Measurements from ENCODE around the gene STAT5A. TPM values are rescaled to one million over a fixed set of nuclear protein-coding genes. Genes with fewer than 3 reads are reported as not detected.
"Not testable (repeated sequence)": the region's sequence is repeated elsewhere in the genome, so short reads cannot be mapped to it uniquely, and the experiment has no call there.

STAT5A gene
- total RNA-seq, 1 experiment from 2014 or later: 0.19 TPM

GRCh38 chr17:42291129-42291528 lies 2.8 kb downstream of the STAT5A start:
- BruUV-seq (replicated peaks): no TSS peak
- no peak for DNase-seq (ENCODE audit: low spot score)
- H3K27me3 ChIP-seq (replicated peaks; ENCODE audit: insufficient read depth, low read depth, low read length, poor library complexity): no peaks in the 10 kb centered on the region
- intact Hi-C loops (cut with micrococcal nuclease; ENCODE audit: unreplicated experiment): no loop called here
- H3K4me3 ChIP-seq (ENCODE audit: low read depth, low read length, poor library complexity, severe bottlenecking): no peak overlapping the region
- no peak overlapping the region for H3K27ac ChIP-seq (ENCODE audit: low read depth, low read length, poor library complexity, severe bottlenecking)
- TF ChIP-seq EZH2 (IDR thresholded peaks at IDR 0.05; ENCODE audit: borderline replicate concordance, low read depth, low read length, poor library complexity, severe bottlenecking) (no peak), CTCF (conservative IDR thresholded peaks at IDR 0.05; ENCODE audit: low read depth, low read length) (no peak)
- ChIA-PET POLR2A (ENCODE audit: low non-redundant PET) (no interaction called here), CTCF (no interaction called here)
- H3K9me3 ChIP-seq (ENCODE audit: low read depth, low read length, poor library complexity, severe bottlenecking): no peaks in the 10 kb centered on the region
- H3K4me1 ChIP-seq (ENCODE audit: insufficient read depth, low read length, poor library complexity, severe bottlenecking): no peaks in the 10 kb centered on the region
- no peaks in the 10 kb centered on the region for H3K36me3 ChIP-seq (ENCODE audit: insufficient read depth, low read length, poor library complexity, severe bottlenecking)

- ChIA-PET CTCF (no interaction called here), POLR2A (ENCODE audit: low non-redundant PET) (no interaction called here)
- Histone ChIP-seq H3K9me3 (ENCODE audit: low read depth, low read length, poor library complexity, severe bottlenecking) (no peaks in the 10 kb centered on the region), H3K27me3 (replicated peaks; ENCODE audit: insufficient read depth, low read depth, low read length, poor library complexity) (no peaks in the 10 kb centered on the region), H3K27ac (ENCODE audit: low read depth, low read length, poor library complexity, severe bottlenecking) (no peak overlapping the region), H3K4me1 (ENCODE audit: insufficient read depth, low read length, poor library complexity, severe bottlenecking) (no peaks in the 10 kb centered on the region), H3K4me3 (ENCODE audit: low read depth, low read length, poor library complexity, severe bottlenecking) (no peak overlapping the region), H3K36me3 (ENCODE audit: insufficient read depth, low read length, poor library complexity, severe bottlenecking) (no peaks in the 10 kb centered on the region)
- DNase-seq (ENCODE audit: low spot score): no peak
- BruUV-seq (replicated peaks): no TSS peak
- TF ChIP-seq CTCF (conservative IDR thresholded peaks at IDR 0.05; ENCODE audit: low read depth, low read length): no peak
- TF ChIP-seq EZH2 (IDR thresholded peaks at IDR 0.05; ENCODE audit: borderline replicate concordance, low read depth, low read length, poor library complexity, severe bottlenecking): no peak
- intact Hi-C loops (cut with micrococcal nuclease; ENCODE audit: unreplicated experiment): no loop called here
Measured at GRCh38 chr17:42294469-42295398, 6.4 kb downstream of the STAT5A start.

- CTCF ChIA-PET: no interaction called here
- intact Hi-C loops (cut with micrococcal nuclease; ENCODE audit: unreplicated experiment): no loop called here
Measured at GRCh38 chr17:42296012-42296411, 7.7 kb downstream of the STAT5A start.

GRCh38 chr17:42297775-42298174 lies 9.5 kb downstream of the STAT5A start:
- H3K36me3 ChIP-seq (ENCODE audit: insufficient read depth, low read length, poor library complexity, severe bottlenecking); H3K27ac ChIP-seq (ENCODE audit: low read depth, low read length, poor library complexity, severe bottlenecking); H3K4me3 ChIP-seq (ENCODE audit: low read depth, low read length, poor library complexity, severe bottlenecking); H3K4me1 ChIP-seq (ENCODE audit: insufficient read depth, low read length, poor library complexity, severe bottlenecking); intact Hi-C loops (cut with micrococcal nuclease; ENCODE audit: unreplicated experiment); POLR2A ChIA-PET (ENCODE audit: low non-redundant PET); BruUV-seq (replicated peaks); H3K27me3 ChIP-seq (replicated peaks; ENCODE audit: insufficient read depth, low read depth, low read length, poor library complexity); DNase-seq (ENCODE audit: low spot score); CTCF ChIA-PET; H3K9me3 ChIP-seq (ENCODE audit: low read depth, low read length, poor library complexity, severe bottlenecking): not testable (repeated sequence)

More at GRCh38 chr17:42296012-42296411, 7.7 kb downstream of the STAT5A start:
- H3K36me3 ChIP-seq (ENCODE audit: insufficient read depth, low read length, poor library complexity, severe bottlenecking): no peaks in the 10 kb centered on the region
- no peaks in the 10 kb centered on the region for H3K4me1 ChIP-seq (ENCODE audit: insufficient read depth, low read length, poor library complexity, severe bottlenecking)
- no peak overlapping the region for H3K27ac ChIP-seq (ENCODE audit: low read depth, low read length, poor library complexity, severe bottlenecking)
- no peak overlapping the region for H3K4me3 ChIP-seq (ENCODE audit: low read depth, low read length, poor library complexity, severe bottlenecking)
- no peaks in the 10 kb centered on the region for H3K9me3 ChIP-seq (ENCODE audit: low read depth, low read length, poor library complexity, severe bottlenecking)
- POLR2A ChIA-PET (ENCODE audit: low non-redundant PET): no interaction called here
- no peak for DNase-seq (ENCODE audit: low spot score)
- no TSS peak for BruUV-seq (replicated peaks)
- TF ChIP-seq CTCF (conservative IDR thresholded peaks at IDR 0.05; ENCODE audit: low read depth, low read length) (no peak), EZH2 (IDR thresholded peaks at IDR 0.05; ENCODE audit: borderline replicate concordance, low read depth, low read length, poor library complexity, severe bottlenecking) (no peak)
- no peaks in the 10 kb centered on the region for H3K27me3 ChIP-seq (replicated peaks; ENCODE audit: insufficient read depth, low read depth, low read length, poor library complexity)

- H3K36me3 ChIP-seq (ENCODE audit: insufficient read depth, low read length, poor library complexity, severe bottlenecking); BruUV-seq (replicated peaks); CTCF ChIA-PET; H3K27me3 ChIP-seq (replicated peaks; ENCODE audit: insufficient read depth, low read depth, low read length, poor library complexity); H3K4me3 ChIP-seq (ENCODE audit: low read depth, low read length, poor library complexity, severe bottlenecking); H3K27ac ChIP-seq (ENCODE audit: low read depth, low read length, poor library complexity, severe bottlenecking); DNase-seq (ENCODE audit: low spot score); POLR2A ChIA-PET (ENCODE audit: low non-redundant PET); intact Hi-C loops (cut with micrococcal nuclease; ENCODE audit: unreplicated experiment); H3K9me3 ChIP-seq (ENCODE audit: low read depth, low read length, poor library complexity, severe bottlenecking); H3K4me1 ChIP-seq (ENCODE audit: insufficient read depth, low read length, poor library complexity, severe bottlenecking): not testable (repeated sequence)
Measured at GRCh38 chr17:42299361-42299760, 11.1 kb downstream of the STAT5A start.

All from A673 (cell line).